AG10803 (cell line): Measurements from ENCODE around the gene ADH6.
"Not testable (repeated sequence)": the region's sequence is repeated elsewhere in the genome, so short reads cannot be mapped to it uniquely, and the experiment has no call there.

Experiments
- DNase-seq: peaks from one replicate; pipeline ENCODE4 v3.0.0; 2010; ENCODE audit warnings: low read depth
- H3K4me3 ChIP-seq: 2 replicates; pipeline ENCODE4 v1.5.1; 2011; ENCODE audit warnings: mild to moderate bottlenecking, low read length, control low read depth
- CTCF ChIP-seq: conservative IDR thresholded peaks from 2 replicates; pipeline ENCODE4 v1.5.1; 2011; ENCODE audit warnings: mild to moderate bottlenecking, low read length, control low read depth, inconsistent platforms

Gene ADH6

GRCh38 chr4:99219072-99219471 is at the start of gene ADH6:
ADH6 (minus strand) TSS chr4:99219246; CDS start chr4:99219152, 94 bp downstream.
- TF ChIP-seq CTCF: no peak
- H3K4me3 ChIP-seq: no peak within 1 kb of the TSS
- DNase-seq: no peak

GRCh38 chr4:99264927-99265326 is 45.9 kb upstream of the ADH6 start:
- peak; percentile 9 for DNase-seq
- TF ChIP-seq CTCF: no peak

GRCh38 chr4:99252746-99253145 is 33.7 kb upstream of the ADH6 start:
- DNase-seq: no peak
- no peak for TF ChIP-seq CTCF
- no peak overlapping the region for H3K4me3 ChIP-seq

More at GRCh38 chr4:99264927-99265326, 45.9 kb upstream of the ADH6 start:
- no peak overlapping the region for H3K4me3 ChIP-seq

- H3K4me3 ChIP-seq: no peak overlapping the region
- DNase-seq: no peak
- no peak for TF ChIP-seq CTCF
Observed at GRCh38 chr4:99248714-99249113, 29.7 kb upstream of the ADH6 start.

GRCh38 chr4:99235955-99236354 is 16.9 kb upstream of the ADH6 start:
- no peak for DNase-seq
- TF ChIP-seq CTCF: no peak
- no peak overlapping the region for H3K4me3 ChIP-seq

- no peak for TF ChIP-seq CTCF
- peak; percentile 92 for DNase-seq
- H3K4me3 ChIP-seq: no peak overlapping the region
Observed at GRCh38 chr4:99234331-99235010, 15.4 kb upstream of the ADH6 start.

GRCh38 chr4:99233397-99233796 is 14.4 kb upstream of the ADH6 start:
- DNase-seq, H3K4me3 ChIP-seq: not testable (repeated sequence)

GRCh38 chr4:99228706-99229105 is 9.7 kb upstream of the ADH6 start:
- peak; percentile 48 for DNase-seq
- H3K4me3 ChIP-seq: not testable (repeated sequence)

- DNase-seq, H3K4me3 ChIP-seq: not testable (repeated sequence)
Observed at GRCh38 chr4:99227646-99228045, 8.6 kb upstream of the ADH6 start.
